ENCODE results near the gene NRP1. TPM values are rescaled to one million over a fixed set of nuclear protein-coding genes. Genes with fewer than 3 reads are reported as not detected.

Gene NRP1
- total RNA-seq, 1 donor: 197 TPM

- H3K4me3 ChIP-seq (ENCODE audit: low read depth, low read length): no peak overlapping the region
- no peak for DNase-seq (ENCODE audit: low read depth)
- TF ChIP-seq CTCF (IDR thresholded peaks at IDR 0.05; ENCODE audit: insufficient read depth, low read depth, low read length): no peak
Observed at GRCh38 chr10:33289776-33290175, 44.7 kb downstream of the NRP1 start.

GRCh38 chr10:33288127-33288526 is 46.3 kb downstream of the NRP1 start:
- H3K4me3 ChIP-seq (ENCODE audit: low read depth, low read length): no peak overlapping the region
- no peak for DNase-seq (ENCODE audit: low read depth)
- TF ChIP-seq CTCF (IDR thresholded peaks at IDR 0.05; ENCODE audit: insufficient read depth, low read depth, low read length): no peak

- H3K4me3 ChIP-seq (ENCODE audit: low read depth, low read length): no peak overlapping the region
- no peak for DNase-seq (ENCODE audit: low read depth)
- no peak for TF ChIP-seq CTCF (IDR thresholded peaks at IDR 0.05; ENCODE audit: insufficient read depth, low read depth, low read length)
Observed at GRCh38 chr10:33287112-33287511, 47.4 kb downstream of the NRP1 start.

GRCh38 chr10:33286157-33286934 is 48.1 kb downstream of the NRP1 start:
- no peak for TF ChIP-seq CTCF (IDR thresholded peaks at IDR 0.05; ENCODE audit: insufficient read depth, low read depth, low read length)
- H3K4me3 ChIP-seq (ENCODE audit: low read depth, low read length): no peak overlapping the region
- DNase-seq (ENCODE audit: low read depth): no peak

- no peak overlapping the region for H3K4me3 ChIP-seq (ENCODE audit: low read depth, low read length)
- no peak for DNase-seq (ENCODE audit: low read depth)
- TF ChIP-seq CTCF (IDR thresholded peaks at IDR 0.05; ENCODE audit: insufficient read depth, low read depth, low read length): no peak
Observed at GRCh38 chr10:33284945-33285344, 49.5 kb downstream of the NRP1 start.

- TF ChIP-seq CTCF (IDR thresholded peaks at IDR 0.05; ENCODE audit: insufficient read depth, low read depth, low read length): no peak
- H3K4me3 ChIP-seq (ENCODE audit: low read depth, low read length): no peak overlapping the region
- DNase-seq (ENCODE audit: low read depth): peak; percentile 56
Observed at GRCh38 chr10:33279811-33280602, 54.5 kb downstream of the NRP1 start.
